GM21447 (cell line): ENCODE data around the gene MCOLN3.

Experiments
- ATAC-seq: cut with Tn5 transposase; IDR thresholded peaks from one replicate; pipeline ENCODE4 v1.9.1; 2021; ENCODE audit not compliant: unreplicated experiment

The MCOLN3 gene, protein sequence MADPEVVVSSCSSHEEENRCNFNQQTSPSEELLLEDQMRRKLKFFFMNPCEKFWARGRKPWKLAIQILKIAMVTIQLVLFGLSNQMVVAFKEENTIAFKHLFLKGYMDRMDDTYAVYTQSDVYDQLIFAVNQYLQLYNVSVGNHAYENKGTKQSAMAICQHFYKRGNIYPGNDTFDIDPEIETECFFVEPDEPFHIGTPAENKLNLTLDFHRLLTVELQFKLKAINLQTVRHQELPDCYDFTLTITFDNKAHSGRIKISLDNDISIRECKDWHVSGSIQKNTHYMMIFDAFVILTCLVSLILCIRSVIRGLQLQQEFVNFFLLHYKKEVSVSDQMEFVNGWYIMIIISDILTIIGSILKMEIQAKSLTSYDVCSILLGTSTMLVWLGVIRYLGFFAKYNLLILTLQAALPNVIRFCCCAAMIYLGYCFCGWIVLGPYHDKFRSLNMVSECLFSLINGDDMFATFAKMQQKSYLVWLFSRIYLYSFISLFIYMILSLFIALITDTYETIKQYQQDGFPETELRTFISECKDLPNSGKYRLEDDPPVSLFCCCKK

DNA sequence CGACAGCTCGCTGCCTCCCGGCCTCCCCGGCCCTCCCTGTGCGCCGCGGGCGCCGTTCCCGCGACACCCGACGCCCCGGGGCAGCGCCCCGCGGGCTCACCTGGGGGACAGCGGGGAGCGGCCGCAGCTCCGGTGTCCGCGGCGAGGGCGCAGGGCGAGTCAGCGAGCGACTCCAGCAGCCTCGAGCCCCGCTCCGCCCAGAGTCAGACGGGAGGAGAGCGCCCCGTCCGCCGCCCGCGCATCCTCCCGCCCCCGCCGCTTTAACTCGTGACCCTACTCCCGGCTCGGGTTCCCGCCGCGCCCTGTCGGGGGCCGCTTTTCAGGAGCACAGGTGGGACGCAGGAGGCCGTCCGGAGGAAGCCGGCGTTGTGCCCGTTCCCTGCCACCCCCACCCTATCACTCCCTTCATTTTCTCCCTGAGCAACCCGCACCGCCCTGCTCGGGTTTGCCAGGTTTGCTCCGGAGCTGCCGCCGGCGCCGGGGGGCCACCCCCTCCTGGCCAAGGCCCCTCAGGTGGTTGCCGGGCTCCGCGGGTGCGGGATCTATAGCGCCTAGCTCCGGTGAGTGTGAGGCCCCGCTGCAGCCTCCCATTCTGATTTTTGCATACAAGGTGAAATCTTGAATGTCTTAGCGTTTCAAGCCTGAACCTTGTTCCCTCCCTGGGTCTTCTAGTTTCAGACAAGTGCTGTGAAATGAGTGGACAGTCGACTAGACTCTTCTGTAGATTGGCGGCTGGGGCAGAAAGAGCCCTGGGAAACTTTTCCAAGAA is at the start of gene MCOLN3:
Gene MCOLN3, minus strand, starts transcription at position 205 of the 769 bp plus-strand sequence. CDS start 3,140 bp downstream, outside the sequence.
- ATAC-seq, result peak; percentile 72

DNA sequence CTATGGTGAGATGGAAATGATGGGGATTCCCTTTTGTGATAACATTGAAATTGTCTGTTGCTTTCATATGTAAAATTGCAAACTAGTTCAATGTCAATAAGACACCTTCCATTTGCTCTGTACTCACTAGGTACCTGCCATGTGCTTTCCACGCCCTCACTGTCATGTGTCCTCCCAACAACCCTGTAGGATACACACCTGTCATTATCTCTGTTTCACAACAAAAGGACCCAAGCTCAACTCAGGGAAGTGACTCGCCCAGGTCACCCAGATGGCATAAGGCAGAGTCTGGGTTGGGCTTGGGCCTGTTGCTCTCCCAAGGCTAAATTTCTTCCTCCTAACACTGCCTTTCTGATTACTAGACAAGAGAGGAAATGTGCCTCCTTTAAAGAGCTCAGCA is 45.3 kb upstream of the MCOLN3 start:
- ATAC-seq, result no peak

DNA sequence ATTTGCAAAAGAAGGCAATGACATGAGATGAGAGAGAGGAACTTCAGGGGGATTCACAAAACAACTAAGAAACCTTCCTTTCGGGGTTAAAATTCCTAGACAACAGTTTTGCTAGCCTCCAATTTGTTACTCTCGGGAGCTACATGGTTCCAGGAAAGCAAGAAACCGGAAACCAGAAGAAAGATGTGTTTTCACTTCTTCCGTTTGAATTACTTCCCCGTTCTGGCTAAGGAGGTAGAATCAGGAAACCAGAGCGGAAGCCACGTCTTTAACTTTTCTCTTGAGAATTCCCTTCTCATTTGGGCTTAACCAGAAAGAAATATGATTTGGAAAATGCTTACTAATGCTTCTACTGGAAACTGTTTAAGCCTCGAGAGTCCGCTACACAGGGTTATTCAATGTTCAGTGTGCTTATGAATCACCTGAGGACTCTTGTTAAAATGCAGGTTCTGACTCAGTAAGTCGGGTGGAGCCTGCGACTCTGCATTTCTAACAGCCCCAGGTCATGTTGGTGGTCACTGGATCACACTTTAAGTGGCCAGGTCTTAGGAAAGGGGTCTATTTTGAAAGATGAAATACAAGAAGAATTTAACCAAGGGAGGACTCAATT is 43.5 kb upstream of the MCOLN3 start:
- peak; percentile 62 for ATAC-seq

DNA sequence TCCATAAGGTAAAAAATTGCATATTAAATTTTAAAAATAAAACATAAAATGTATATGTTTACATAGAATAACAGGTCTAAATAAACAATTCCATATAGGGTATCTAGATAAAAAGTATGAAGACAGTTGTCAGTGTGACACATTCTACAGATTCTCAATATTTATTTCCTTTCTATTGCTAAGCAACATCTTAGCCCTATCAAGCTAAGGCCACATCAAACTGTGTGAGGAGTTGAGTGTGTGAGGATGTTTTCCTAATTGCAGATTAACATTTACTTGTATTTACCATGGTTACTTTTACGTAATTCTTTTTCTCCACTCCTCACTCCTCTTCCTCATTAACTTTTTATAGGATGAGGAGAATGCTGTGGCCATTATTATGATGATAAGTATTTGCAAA is 41.9 kb upstream of the MCOLN3 start:
- ATAC-seq, result no peak

DNA sequence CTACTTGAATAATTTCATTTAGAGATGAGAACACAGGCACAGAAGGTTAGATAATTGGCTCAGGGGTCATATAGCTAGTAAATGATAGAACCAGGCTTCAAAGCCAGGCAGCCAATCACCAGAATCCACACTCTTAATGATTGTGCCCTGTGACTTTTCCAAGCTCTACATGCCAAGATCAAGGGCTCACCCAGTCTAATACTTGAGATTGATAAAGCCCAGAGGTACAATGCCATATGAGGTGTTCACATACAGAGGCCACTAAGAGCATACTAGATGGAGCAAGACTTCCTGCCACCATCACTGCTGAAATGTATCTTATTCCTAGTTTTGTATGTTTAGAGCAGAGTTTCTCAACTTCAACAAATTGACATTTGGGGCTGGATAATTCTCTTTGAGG is 40.9 kb upstream of the MCOLN3 start:
- no peak for ATAC-seq

DNA sequence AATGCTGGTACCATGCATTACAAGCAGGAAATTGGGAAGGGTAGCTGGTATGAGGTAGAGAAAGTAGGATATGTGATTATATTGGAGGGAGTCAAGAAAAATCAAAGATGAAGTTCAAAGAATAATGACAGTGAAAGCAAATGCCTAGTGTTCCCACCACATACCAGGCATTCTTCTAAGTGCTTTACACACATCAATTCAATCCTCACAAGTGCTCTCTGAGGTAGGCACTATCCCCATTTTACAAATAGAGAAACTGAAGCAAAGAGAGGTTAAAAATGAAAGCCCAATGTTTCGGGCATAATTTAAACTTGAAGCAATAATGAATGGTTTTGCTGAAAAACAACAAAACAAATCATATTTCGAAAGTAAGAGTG is 40.1 kb upstream of the MCOLN3 start:
- ATAC-seq, result no peak

DNA sequence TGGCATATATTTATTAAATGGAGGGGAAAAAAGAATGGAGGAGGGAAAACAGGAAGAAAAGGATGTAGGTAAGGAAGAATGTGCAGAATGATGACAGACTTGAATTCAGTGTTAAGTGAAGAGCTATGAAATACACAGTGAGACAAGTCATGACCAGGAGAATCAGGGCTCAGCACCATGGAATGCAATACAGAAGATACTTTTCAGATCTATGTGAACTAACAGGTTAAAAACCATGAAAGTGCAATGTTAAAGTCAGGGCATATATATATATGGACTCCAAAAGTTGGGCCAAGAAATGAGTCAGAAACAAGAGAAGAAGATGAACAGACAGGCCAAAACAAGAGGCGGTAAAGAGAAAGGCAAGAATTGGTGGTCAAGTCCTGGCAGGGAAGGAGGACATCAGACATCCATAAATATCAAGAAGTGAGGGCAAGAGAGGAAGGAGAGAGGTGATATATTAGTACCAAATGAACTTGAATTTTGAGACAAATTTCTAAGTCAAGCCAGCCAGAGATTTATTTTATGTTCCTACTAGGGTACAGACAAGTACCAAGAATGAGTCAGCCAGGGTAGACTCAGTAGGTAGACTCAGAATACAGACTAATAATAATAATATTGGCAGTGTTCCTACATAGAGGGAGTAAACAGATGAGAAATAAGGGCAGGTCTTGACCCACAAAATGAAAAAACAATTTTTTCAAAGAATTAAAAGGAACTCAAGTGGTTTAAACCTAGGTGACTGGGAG is 39.5 kb upstream of the MCOLN3 start:
- ATAC-seq, result no peak

DNA sequence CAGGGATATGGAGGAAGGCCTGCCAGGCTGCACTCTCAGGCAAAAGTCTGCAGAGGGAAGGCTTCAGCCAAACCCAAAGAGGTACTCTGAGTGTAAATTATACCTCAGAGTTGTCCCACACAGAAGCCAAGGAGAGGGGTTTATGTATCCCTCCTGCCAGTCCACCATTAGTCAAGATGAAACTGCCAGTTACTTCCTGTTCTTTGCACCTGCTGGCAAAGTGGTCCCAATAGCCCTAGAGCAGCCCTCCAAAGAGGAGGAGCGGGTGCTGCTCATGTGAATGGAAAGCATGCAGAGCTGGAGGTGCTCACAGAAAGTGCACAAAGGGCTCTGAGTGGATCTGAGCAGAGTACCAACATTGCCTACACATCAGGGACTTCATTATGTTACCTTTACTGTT is 37.1 kb upstream of the MCOLN3 start:
- peak; percentile 55 for ATAC-seq

DNA sequence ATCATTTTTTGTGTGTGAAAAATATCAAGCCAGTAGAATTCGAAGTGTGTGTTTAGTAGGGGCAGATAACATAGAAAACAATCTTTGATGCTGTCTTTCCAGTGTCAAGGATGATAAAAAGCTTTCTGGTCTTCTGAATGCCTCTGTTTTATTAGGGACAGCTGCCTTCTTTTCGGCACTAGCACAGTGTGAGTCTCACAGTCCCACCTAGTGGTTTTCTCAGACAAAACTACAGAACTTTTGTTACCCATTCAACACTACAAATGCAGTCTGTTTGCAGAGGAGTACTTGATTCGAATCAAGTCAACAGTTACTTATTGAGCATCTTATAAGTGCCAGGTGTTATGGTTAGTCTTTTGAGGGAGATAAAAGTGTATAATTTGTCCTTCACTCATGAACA is 30.6 kb upstream of the MCOLN3 start:
- ATAC-seq, result no peak

DNA sequence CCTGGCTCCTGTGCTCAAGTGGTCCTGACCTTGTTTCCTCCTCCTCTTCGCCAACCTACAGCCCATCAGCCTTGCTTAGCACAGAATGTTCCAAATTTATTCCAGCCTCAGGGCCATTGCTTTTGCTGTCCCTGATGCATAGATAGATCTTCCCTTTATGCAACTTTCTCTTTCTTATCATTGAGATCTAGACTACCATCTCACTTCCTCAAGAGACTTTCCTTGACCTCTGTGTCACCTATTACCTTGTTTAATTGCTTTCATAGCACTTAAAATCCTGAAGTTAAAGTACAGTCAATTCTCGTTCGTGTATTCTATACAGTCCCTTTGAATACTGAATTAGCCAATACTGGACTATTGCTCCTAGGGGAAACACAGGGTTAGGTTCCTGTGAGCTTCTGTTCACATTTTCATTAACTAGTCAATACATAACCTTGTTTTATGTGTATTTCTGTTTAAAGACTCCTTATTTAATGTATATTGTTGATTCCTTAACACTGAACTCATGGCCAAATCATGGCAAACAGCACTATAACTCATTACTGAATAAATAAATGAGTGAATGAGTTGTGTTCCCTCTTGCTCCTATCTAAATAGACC is 26.2 kb upstream of the MCOLN3 start:
- ATAC-seq, result no peak

DNA sequence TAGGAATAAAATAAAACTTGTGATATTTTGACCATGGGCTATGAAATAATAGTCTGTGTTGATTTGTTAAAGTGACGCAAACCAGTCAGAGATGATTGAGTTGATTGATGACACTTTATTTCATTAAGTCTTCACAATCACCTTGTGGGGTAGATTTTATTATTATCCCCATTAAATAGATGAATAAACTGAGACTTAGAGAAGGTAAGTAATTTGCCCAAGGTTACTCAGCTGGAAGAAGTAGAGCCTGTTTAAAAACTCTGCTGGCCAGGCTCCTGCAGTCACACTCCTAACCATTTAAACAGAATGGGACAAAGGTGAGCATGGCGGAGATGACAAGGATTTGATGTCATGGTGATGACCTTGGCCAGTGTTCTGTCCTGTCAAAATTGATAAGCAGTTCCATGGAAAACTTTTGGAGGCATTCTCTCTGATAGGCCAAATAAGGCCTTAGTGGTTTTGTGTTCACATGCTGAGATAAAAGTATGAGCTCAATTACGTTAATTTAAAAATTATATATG is 22.7 kb upstream of the MCOLN3 start:
- no peak for ATAC-seq

DNA sequence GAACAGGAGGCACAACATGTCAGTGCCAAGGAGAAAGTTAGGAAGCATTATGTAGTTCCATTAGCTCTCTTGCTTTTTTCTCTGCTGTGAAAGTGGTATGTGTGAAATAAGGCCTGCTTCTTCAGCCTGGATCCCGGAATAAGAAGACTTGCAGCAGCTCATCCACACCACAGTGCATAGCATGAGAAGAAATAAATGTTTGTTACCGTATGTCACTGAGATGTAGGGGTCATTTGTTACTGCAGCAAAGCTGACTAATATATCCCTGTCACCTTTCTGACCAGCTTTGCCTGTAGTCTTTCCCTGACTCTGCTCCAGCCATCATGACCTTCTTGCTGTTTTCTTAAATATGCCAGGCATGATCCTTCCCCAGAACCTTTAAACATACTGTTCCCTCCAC is 20.5 kb upstream of the MCOLN3 start:
- ATAC-seq, result no peak

DNA sequence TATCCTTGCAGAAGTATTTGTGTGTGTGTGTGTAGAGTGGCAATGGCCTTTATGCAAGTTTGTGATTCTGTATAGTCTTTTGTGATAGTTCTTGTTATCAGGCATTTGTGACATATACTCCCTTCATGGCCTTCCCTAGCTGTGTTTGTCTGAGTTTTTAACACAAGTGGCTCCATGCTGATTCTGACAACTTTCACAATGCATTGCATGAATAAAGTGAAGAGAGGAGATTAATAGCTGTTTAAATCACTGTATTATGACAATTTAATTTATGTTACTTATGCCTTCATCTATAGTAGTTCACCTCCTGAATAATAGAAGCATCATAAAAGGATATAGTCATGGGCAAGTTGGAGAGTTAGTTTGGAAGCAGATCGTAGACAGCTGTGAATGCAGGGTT is 17.2 kb upstream of the MCOLN3 start:
- no peak for ATAC-seq

DNA sequence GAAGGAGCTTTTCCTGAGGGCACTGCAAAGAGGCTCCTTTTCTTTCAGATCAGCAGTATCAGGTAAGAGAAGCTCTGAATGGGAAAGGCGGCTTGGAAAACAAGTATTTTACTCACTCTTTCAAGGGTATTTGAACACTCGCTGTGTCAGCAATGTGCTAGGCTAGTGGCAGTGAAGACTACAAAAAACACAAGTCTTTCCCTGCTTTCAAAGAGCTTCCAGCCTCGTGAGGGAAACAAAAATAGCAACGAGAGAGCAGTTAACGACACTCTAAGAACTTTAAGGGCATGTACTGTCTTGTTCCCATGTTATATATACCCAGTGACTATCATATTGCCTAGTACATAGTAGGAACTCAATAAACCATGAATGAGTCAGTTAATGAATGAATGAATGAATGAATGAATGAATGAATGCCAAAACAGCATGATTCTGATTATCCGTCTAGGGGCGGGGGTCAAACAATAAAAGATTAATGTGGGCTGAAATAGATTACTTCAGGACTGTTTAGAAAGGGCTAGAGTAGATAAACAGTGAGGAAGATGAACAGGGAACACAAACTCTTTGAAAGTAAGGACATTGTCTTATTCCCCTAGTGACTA is 14.2 kb upstream of the MCOLN3 start:
- no peak for ATAC-seq

DNA sequence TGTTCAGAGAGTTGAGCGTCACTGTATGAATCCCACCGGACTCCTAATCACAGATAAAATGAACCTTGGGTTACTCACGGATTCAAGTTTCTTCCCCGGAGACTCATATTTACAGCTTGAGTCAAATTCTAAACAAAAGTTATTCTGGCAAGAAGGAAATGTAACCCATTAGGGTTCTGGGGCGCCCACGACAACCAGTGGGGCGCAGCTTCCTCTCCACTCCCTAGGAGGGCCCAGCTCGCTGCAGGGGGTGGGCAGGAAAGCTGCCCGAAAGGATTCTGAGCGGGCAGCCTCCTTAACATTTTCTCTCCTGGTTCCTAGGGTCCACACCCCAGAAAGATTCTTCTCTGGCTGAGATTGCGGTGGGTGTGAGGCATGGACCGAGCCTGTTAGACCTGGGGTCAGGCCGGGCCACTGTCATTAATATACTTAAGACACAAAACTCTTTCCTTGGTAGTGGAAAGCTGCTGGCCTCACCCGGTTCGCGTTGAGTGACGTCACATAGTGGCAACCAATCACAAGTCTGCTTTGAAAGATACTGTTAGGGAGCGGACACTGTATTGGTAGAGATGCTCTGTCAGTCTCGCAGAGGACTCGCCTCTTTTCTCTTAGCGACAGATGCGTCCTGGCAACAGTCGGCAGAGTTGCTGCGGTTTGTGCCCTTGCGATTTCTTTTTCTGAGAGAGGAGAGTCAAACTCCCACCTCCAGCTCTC is 13.6 kb upstream of the MCOLN3 start:
- ATAC-seq, result peak; percentile 100

DNA sequence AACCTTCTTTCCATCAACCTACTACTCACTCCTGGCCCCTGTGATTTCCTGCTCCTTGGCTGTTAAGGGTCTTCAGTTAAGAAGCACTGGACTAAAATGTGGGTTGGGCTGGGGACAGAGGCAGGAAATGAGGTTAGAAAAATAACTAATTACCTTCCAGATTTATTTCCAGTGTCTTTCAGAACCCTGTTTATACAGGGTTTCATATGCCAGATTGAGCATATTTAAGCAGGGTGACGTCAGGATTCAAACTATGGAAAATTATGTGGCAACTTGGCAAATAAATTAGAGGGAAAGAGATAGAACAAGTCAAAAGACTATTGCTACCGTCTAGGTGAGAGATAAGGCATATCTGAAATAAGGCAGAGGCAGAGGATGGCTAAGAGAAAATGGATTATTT is 11.7 kb upstream of the MCOLN3 start:
- no peak for ATAC-seq

DNA sequence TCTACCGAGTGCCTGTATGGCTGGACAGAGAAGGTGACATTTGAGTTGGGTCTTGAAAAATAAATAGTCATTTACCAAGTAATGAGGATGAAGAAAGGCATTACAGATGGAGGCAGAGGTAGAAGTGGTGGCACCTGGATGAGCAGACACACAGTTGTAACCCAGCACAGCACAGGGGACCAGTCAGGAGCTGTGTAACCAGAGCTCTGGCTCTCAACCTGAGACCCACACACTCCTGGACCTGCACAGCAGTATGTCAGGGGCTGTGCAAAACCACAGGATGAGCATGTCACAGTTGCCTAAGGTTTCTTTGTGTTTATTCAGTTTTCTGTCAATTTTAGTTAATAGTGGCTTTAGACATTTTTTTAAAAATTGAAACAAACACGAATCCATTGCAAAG is 11.3 kb upstream of the MCOLN3 start:
- no peak for ATAC-seq

DNA sequence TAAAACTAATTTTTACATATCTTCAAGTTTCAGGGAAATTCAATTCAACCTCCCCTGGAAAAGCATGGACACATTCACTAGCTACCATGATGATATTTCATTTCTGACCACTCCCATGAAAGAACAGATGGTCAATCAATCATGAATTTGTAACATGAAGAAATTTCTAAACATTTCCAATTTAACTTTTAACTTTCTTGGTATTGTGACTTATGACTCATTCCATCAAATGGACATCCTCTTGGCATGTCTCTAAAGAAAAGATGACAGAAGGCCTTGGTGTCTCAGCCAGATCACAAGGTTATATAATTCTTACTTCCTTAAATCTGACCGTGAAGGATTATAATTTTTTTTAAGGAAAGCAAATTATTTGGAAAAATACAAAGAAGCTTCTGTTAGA is 10.5 kb upstream of the MCOLN3 start:
- ATAC-seq, result no peak

DNA sequence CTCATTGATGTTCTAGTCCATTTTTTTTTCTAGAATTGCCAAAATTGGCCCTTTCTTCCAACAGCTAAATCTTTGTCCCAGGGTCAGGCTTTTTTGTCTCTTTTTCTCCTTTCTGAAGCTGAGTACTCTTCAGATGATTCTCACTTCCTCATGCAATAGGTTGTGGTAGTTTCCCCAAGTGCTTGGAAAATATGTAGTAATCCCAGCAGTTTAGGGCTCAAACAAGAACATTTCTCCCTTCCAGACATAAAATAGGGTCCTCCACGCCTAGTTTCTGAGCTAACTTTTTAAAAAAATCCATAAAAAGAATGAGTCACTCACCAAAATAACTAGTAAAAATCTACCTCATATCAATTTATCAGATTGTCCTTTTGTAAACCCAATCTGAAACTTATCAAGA is 10.0 kb upstream of the MCOLN3 start:
- ATAC-seq, result no peak
